Choroid plexus epithelial cell (primary cell): ENCODE data around the gene RPS6KB2.
A peak's percentile ranks its signal among the peaks of the same experiment; 100 is the strongest.

Source experiments
- DNase-seq: peaks from one replicate; pipeline ENCODE4 v3.0.0-alpha.2; 2010; ENCODE audit warnings: low read depth
- H3K4me3 ChIP-seq: 2 replicates; pipeline ENCODE4 v1.5.1; 2011; ENCODE audit warnings: low read depth, mild to moderate bottlenecking, control low read depth, low read length, moderate library complexity
- CTCF ChIP-seq: conservative IDR thresholded peaks from 2 replicates; pipeline ENCODE4 v1.5.1; 2011; ENCODE audit warnings: low read depth, mild to moderate bottlenecking, control low read depth, inconsistent platforms, low read length, moderate library complexity

The RPS6KB2 gene

GRCh38 chr11:67482275-67482826, 54.1 kb downstream of the RPS6KB2 start:
- DNase-seq, result no peak
- peak overlapping the region; percentile 73 for H3K4me3 ChIP-seq
- no peak for TF ChIP-seq CTCF

GRCh38 chr11:67482827-67483798, 54.8 kb downstream of the RPS6KB2 start, which contains the start of gene AIP:
TSS of gene AIP (plus strand) at chr11:67483026. CDS start at chr11:67483159, 133 bp downstream.
- peak; percentile 25 for TF ChIP-seq CTCF
- peak; percentile 99 for DNase-seq
- H3K4me3 ChIP-seq, result peak within 1 kb of the TSS; percentile 73

GRCh38 chr11:67483831-67484665, 55.8 kb downstream of the RPS6KB2 start:
- H3K4me3 ChIP-seq, result peak overlapping the region; percentile 73
- no peak for TF ChIP-seq CTCF
- no peak for DNase-seq

GRCh38 chr11:67484847-67485311, 56.6 kb downstream of the RPS6KB2 start:
- no peak for DNase-seq
- no peak overlapping the region for H3K4me3 ChIP-seq
- no peak for TF ChIP-seq CTCF
